NCI-H1105 (cell line): ENCODE measurements around the gene FYB1.
"Not testable (repeated sequence)": the region's sequence is repeated elsewhere in the genome, so short reads cannot be mapped to it uniquely, and the experiment has no call there.

ENCODE experiments used
- DNase-seq: peaks from one replicate; lab custom pipeline; 2025; lab: John Stamatoyannopoulos, UW

FYB1 gene

DNA sequence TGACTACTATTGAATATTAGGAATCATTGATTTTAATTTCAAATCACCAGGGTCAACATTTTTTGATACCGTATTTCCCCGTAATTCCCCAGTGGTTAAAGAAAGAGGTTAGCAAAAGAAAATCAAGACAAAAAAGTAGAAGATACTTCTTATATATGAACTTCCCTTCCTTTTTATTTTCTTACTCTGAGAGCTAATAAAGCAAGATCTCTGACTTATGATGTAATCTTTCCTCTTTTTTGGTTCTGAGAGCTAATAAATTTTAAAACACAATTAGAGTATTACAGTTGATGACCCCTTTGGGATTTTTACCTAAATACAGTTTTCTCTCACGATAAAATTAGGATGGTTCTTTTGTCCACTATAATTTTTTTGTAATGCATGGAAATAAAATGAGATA is 9.2 kb upstream of the FYB1 start:
- DNase-seq: no peak

DNA sequence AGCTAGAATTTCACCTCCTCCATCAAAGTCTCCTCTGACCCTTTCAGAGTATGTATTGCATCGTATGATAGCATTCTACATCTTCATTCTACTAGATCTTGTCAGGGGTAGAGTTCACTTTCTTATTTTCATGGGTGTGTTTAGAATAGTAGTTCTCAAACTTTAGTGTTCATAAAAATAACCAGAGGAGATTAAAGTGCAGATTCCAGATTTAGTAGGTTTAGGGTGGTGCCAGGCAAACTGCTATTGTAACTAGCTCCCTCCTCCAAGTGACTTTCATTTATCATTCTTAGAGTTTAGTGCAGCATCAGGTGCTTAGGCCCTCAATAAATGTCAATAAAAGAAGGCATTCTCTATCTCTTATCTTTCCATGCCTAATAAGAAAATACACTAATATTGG is 7.2 kb upstream of the FYB1 start:
- no peak for DNase-seq

DNA sequence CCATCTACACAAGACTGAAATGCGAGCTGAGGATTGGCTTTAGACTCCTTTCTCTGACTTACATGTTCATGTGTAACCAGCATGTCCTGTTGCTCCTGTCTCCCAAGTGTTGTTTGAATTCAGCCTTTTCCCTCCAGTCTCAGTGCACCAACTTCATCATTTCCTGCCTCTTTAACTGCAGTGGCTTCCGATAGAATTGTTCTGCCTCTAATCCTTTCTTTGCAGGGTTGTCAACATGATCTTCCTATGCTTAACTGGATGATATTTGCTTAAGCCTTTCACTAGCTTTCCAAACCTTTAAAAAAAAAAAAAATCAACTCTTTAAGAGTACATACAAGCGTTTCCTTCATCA is 6.7 kb upstream of the FYB1 start:
- no peak for DNase-seq

DNA sequence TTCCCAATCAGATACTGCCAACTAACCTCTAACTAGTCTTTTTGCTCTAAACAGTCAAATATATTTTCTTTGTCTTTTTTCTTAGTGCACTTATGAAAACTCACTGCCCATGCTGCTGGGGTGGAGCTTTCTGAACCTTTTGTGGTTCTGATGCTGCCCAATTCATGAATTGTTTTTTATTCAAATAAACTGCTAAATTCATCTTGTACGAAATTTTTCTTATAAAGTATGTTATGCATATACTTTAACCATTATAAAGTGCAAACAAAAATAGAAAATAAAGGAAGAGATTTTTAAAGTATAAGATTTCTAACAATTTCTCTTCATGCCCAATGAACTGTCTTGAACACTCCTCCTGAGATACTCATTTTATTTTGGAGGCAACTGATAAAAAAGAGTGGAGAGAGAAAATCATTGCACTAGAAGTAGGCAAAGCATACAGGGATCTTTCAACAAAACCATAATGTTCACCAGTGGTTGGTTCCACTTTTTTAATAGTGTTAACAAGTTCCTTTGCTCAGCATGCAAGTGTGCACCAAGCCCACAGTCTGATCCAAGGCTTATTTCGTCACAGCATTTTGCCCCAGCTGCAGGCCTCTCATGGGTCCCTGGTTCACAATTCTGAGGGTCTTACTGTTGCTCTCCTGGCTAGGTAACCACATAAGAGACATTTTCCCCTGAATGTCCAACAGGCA is 6.2 kb upstream of the FYB1 start:
- DNase-seq: no peak

DNA sequence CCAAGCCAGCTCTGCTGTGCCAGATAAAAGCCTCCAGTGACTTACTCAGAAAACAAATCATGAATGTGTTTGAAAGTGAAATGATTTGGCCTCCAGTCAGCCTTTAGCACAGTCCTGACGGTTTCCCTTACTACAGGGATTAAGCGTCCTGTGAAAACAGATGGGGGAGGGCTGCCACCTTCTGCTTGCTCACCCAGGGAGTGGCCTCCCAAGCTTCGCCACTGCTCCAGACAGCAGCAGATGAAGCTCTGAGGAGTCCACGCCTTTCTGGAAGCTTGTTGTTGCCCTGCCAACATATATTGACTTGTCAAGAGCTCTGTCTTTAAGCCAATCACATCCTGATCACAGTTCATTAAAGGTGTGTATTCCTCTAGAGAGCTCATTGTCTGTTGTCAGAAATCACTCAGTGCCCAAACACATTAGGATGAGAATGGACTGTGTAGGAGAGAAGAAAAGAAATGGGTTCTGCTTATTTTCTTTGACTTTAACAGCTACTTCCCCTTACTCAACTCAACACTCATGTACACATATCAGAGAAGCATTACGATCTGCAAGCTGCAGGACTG is 4.9 kb upstream of the FYB1 start:
- DNase-seq: no peak

DNA sequence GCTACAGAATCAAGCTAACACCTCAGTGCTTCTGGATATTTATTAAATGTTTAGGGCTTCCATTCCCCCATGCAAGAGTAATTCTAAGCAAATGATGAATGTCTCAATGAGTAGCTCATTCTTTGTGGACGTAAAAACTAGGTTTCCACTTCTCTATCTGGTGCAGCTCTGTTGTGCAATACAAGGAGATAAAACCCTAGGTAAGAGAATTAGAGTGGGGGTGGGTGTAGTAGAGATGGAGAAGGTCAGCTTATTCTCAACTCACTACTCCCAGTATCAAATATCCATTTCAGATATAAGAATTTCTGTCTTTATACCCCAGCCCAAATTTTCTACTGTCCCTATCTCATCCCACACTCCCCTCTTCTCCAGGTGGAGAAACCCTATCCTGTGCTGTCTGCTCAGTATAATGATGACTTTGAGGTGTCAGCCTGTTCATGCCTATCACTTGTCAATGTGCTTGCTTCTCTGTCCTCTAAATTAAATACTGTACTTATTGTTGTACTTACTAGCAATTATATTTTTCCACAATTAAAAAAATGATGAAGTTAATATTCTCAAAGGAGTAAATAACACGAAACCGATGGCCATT is 4.3 kb upstream of the FYB1 start:
- no peak for DNase-seq

DNA sequence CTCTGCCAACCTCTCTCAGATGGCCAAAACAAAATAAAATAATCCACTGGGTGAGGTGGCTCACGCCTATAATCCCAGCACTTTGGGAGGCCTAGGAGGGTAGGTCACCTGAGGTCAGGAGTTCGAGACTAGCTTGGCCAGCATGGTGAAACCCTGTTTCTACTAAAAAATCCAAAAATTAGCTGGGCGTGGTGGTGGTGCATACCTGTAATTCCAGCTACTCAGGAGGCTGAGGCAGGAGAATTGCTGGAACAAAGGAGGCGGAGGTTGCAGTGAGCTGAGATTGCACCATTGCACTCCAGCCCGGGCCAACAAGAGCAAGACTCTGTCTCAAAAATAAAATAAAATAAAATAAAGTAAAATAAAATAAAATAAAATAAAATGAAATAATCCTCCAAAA is 2.3 kb upstream of the FYB1 start:
- not testable (repeated sequence) for DNase-seq

DNA sequence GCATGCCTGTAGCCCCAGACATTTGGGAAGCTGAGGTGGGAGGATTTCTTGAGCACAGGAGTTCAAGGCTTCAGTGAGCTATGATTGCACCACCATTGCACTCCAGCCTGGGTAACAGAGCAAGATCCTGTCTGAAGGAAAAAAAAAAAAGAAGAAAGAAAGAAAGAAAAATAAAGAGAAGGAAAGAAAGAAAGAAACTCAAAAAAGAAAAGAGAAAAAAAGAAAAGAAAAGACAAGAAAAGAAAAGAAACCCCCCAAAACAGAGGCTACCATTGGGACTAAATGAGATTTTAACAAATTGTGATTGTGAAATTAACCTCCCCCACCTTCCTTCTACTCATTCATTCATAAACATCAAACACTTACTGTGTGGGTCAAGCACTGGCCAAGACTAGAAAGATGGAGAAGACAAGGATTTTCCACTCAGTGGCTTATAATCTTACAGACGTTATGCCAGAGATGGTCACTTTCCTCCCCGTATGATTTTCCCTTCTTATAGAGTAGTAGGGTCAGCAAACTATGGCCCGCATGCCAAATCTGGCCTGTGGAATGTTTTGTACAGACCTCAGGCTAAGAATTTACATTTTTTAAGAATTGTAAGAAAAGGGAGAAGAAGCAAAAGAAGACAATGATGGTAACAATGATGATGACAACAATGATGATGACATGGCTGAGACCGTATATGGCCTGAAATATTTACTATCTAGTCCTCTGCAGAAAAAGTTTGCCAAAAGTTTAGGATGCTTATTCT is 1.1 kb upstream of the FYB1 start:
- DNase-seq: no peak

DNA sequence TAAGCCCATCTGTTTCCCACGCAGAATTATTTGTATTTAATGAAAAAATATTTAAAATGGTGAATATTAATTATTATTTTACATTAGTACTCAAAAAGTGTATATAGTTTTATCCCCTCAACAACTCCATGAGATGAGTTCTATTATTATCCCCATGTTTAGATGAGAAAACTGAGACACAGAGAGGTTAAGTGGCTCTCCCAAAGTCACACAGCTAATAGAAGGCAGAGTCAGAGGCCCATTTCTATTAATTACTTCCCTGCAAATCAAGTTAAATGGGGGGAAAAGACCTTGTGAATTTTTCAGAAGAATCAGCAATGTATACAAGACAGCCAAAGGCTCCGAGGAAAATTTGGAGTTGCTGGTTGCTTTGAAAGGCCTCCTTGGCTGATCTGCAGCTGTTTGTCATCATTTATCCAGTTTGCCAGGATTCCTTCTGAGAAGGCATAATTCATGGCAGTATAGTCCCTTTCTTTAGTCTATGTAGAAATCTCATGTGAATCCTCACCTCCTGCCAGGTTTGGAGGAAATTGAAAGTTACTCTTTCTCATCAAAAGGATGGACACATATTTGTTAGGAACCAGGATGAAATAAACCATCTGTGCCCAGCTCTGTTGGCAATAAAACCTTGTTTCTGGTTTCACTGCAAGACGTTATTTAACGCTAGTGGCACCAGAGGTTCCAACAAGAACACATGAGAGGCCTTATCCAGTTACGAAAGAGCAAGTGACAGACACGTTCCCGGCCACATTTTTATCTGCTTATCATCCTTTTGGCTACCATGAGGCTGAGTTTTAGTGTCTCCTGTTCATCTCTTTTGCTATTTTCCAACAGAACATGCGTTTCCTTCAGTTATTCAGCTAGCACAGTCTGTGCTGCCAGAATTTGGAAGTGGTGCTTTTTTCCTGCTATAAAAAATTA is 621 bp downstream of the FYB1 start:
- no peak for DNase-seq

DNA sequence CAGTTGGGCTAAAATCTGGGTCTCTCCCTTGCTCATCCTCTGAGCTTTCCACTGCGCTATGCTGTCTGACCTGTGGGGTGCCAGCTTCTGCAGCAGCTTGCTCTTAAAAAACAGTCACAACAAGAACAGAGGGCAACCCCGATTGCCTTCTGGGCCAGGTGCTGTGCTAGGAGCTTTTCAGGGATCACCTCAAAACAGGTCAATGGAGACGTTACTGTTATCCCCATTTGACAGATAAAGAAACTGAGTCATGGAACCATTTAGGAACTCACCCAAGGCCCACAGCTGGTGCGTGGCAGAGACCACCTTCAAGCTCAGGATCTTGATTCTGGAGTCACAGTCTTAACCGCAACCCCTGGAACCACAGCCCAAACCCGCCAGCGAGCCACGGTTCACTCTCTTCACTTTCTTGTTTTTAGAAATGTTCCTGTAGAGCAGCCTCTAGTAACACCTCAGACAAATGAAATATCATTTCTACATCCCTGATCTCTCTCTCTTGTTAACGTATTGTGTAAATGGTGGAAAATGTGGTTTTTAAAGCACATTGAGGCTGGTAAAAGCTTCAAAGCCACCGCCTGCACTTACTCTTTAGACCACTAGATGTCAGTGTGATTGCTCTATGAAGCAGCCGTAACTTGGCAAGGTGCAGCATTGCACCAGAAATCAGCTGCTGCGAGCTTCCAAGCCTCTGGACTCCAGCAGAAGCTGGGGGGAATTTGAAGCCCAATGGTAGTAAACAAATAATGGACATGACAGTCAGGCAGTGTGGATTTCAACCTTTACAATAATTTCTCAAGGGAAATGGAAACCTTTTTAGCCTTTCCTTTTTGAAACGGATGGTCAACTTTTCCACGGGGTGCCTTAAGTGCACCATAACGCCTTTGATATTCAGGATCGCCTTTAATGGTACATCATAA is 1.7 kb downstream of the FYB1 start:
- DNase-seq: peak; percentile 36

DNA sequence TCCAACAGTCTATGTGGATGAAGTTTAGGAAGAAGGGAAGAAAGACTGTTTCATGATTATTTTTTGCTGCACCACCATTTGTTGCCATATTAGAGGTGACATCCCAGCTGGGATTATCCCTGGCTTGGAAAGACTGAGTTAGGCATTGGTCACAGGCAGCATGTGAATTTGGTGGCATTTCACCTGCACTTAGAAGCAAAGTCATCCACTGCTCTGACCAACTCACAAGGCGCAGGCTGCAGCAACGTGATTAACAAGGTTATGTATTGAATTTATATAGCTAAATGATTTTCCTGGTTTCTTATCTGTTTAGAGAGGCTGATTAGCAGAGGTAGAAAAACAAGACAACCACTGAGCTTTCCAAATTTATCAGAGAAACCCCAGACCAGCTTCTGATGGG is 2.7 kb downstream of the FYB1 start:
- no peak for DNase-seq

DNA sequence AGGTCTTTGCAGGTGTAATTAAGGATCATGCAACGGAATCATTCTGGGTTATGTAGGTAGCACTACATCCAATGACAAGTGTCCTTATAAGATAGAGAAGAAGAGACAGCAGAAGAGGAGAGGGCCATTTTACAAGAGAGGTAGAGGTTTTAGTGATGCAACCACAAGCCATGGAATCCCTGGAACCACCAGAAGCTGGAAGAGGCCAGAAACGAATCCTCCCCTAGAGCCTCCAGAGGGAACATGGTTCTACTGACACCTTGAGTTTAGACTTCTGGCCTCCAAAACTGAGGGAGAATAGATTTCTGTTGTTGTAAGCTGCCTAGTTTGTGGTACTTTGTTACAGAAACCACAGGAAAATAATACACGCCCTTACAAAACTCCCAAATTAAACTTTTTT is 3.5 kb downstream of the FYB1 start:
- DNase-seq: no peak

DNA sequence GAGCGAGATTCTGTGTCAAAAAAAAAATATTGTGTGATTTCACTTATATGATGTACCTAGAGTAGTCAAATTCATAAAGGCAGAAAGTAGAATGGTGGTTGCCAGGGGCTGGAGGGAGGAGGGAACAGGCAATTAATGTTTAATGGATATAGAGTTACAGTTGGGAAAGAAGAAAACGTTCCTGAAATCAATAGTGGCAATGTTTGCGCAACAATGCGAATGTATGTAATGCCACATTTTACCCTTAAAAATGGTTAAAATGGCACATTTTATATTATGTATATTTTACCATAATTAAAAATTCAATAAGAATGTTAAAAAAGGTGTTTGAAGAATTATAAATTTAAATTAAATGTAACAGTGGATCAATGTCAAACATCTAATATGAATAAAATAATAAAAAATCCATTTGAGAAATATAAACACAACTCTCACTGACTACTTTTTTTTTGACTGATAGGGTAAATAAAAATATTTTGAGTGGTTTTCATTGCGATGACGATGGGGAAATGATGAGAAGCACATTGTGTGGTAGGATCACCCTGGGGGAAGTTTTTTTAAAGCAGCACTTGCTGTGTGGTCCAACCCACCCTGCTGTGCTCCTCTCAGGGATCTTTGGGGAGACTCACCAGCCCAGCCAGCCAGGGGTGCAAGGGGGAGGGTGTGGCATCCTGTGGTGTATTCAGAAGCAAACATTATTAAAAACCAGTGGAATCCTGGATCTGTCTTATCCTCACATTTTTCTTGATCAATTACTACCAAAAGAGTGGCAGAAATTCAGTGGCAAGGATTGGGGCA is 4.3 kb downstream of the FYB1 start:
- no peak for DNase-seq

DNA sequence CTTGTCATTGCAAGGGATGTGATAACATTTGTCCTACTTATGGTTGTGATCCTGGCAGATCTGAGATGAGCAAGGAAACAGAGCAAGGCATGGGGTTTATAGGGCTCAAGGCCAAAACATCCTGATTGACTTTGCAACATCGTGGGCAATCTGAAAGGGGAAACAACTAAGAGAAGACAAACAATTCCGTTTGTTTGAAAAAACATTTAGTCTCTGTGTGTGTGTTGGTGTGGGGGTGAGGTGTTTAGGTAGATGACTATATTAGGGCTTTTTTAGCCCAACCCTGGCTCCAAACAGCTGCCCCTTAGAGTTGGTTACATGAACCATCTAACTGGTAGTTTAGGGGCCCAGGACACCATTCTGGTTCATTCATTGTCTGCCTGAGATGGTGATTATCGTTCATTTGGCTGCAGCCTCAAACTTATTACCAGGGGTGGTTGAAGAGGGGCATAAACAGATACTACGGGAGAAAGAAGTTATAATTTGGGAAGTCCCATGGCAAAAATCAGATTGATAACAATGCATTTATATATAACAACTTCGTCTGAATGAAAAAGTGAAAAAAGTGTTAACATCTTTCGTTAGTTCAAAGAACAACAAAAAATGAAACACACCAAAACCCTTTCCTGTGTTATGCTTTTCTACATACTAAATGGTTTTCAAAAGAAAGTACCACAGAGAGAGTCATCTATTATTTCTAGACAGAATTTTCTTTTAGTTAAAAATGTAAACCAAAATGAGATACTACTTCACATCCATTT is 5.7 kb downstream of the FYB1 start:
- no peak for DNase-seq

DNA sequence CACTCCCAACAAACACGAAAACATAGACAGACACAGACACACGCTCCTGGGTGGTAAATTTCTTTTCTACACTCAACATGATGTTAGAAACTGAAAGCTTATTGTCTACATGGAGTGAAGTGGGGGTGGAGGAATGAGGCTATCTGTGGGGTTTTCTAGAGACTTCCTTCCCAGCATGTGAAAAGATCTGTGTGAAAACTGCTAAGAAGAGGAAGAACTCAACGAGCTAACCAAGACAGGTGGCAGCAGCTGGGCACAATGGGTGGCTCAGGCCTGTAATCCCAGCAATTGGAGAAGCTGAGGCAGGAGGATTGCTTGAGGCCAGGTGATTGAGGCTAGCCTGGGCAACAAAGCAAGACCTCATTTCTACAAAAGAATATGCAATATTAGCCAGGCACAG is 7.6 kb downstream of the FYB1 start:
- no peak for DNase-seq

DNA sequence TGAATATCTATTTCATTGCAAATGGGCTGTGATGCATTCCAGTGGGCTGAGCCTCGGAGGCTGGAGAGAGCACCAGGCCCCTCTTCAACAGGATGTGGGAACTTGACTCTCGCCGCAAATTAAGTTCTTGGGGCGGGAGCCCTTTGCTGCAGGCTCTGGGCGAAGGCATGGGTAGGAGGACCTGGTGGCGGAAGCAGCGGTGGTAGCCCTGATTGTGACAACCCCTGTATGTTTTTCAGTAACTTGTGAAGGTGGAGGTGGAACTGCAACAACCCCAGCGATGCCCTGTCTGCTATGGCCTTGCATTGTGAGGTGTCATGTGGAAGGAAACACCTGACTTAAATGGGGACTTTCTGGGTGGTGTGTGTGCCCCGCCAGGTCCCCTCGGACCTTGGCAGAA is 9.4 kb downstream of the FYB1 start:
- no peak for DNase-seq

DNA sequence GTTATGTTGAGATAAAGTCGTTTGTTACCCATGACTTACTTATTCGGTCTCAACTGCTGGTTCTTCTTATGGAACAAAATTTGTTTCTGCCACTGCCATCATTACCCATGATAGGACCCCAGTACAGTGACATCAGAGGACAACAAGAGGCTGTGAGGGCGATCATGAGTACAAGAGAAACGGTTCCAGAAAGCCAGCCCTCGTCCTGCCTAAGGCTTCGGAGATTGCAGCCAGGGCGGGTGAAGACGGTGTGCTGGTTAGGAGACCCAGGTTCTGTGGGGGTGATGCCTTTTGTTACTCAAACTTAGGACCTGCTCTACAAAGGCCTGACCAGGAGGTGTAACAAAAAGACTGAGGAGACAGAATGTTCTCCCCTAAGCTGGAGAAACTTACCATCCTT is 10.9 kb downstream of the FYB1 start:
- DNase-seq: no peak

DNA sequence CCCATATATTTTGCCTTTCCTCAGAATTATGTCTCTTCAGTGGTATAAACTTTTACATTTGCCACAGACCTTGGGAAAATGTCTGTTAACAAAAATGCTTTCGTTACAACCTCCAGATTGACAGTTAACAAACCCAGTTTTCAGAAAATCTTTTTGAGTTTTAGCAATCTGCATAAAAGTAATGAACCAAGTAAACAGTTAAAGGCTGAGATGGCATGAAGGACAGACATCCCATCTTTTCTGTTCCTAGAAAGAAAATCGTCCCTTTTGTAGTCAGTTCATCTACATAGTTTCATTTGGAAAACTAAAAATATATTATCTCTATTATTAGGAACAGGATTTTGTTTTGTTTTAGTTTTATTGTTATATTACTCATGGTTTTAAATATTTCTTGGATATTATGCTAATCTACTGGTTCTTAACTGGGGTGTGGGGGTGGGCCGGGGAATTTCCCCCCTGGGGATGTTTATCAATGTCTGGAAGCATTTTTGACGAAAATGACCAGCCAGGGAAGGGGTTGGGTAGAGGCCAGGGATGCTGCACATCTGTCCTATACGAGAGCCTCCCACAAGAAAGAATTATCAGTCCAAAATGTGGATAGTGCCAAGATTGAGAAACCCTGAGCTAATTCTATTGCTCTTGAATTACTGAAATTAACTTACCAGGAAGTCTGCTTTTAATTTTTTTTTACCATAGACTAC is 11.9 kb downstream of the FYB1 start:
- no peak for DNase-seq
